Ammon's horn (tissue), 1 donor: ENCODE data around the gene AQP12A.

Experiments
- DNase-seq: peaks from one replicate; pipeline ENCODE4 v3.0.0-alpha.2; 2016; ENCODE audit warnings: low spot score

Gene AQP12A

GRCh38 chr2:240722796-240723735, 31.4 kb downstream of the AQP12A start:
- no peak for DNase-seq

- no peak for DNase-seq
These were observed 32.2 kb downstream of the AQP12A start for GRCh38 chr2:240723851-240724250.

GRCh38 chr2:240724431-240724830, 32.8 kb downstream of the AQP12A start:
- DNase-seq = no peak

GRCh38 chr2:240725266-240725665, 33.6 kb downstream of the AQP12A start:
- no peak for DNase-seq

- no peak for DNase-seq
These were observed 34.0 kb downstream of the AQP12A start for GRCh38 chr2:240725671-240726070.

GRCh38 chr2:240726876-240727275, 35.2 kb downstream of the AQP12A start:
- DNase-seq = no peak

GRCh38 chr2:240727439-240727838, 35.8 kb downstream of the AQP12A start:
- no peak for DNase-seq

GRCh38 chr2:240727913-240728312, 36.2 kb downstream of the AQP12A start:
- no peak for DNase-seq

- DNase-seq = no peak
These were observed 36.7 kb downstream of the AQP12A start for GRCh38 chr2:240728361-240728760.

- no peak for DNase-seq
These were observed 37.2 kb downstream of the AQP12A start for GRCh38 chr2:240728827-240729226.

- DNase-seq = no peak
These were observed 39.0 kb downstream of the AQP12A start for GRCh38 chr2:240730501-240731177.

- DNase-seq = no peak
These were observed 39.5 kb downstream of the AQP12A start for GRCh38 chr2:240731178-240731545.

- no peak for DNase-seq
These were observed 40.5 kb downstream of the AQP12A start for GRCh38 chr2:240732184-240732583.

GRCh38 chr2:240732911-240733622, 41.4 kb downstream of the AQP12A start:
- no peak for DNase-seq

GRCh38 chr2:240733803-240734495, 42.3 kb downstream of the AQP12A start:
- DNase-seq = no peak

- DNase-seq = no peak
These were observed 43.1 kb downstream of the AQP12A start for GRCh38 chr2:240734756-240735155.

GRCh38 chr2:240735476-240735875, 43.8 kb downstream of the AQP12A start:
- DNase-seq = no peak

- no peak for DNase-seq
These were observed 44.9 kb downstream of the AQP12A start for GRCh38 chr2:240736281-240737250.

GRCh38 chr2:240737512-240737911, 45.8 kb downstream of the AQP12A start:
- DNase-seq = no peak

GRCh38 chr2:240737958-240738357, 46.3 kb downstream of the AQP12A start:
- DNase-seq = no peak

- DNase-seq = no peak
These were observed 48.1 kb downstream of the AQP12A start for GRCh38 chr2:240739797-240740196.
